ENCODE data around the gene MLLT3.
"Not testable (repeated sequence)": the region's sequence is repeated elsewhere in the genome, so short reads cannot be mapped to it uniquely, and the experiment has no call there.

Gene MLLT3

DNA sequence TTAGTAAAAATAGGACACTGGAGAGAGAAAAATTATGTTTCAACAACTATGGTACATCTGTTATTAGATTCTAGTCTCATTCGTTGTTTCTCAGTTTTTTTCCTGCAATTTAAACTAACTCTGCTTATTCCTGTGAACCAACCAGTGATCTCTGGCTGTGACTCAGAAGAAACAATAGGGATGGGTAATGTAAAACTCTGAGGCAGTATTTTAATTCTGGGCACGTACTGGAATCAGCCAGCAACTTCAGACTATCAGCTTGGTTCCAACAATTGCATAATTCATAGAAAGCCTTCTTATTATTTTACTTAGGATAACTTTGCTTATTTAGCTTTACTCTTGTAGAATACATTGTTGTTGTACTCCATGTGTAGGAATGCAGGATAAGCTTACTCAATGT lies 28.8 kb downstream of the MLLT3 start:
- no peak for DNase-seq

DNA sequence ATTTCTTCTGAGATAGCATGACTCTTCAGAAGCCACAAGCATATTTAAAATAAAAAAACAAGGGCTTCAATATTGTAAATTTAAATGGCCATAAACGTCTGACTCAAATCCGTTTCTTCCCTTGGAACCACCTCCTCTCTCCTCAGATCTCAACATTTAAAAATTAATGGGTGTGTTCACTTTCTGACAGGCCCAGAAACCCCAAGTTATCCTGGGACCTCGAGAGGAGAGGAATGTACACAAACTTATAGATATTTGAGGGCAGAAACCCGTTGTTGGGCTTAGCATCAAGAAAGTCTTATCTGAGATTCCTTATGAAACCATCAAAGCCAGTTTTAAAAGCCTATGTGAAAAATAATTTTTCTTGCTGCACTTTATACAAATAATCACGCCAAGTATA lies 29.2 kb downstream of the MLLT3 start:
- DNase-seq = no peak

DNA sequence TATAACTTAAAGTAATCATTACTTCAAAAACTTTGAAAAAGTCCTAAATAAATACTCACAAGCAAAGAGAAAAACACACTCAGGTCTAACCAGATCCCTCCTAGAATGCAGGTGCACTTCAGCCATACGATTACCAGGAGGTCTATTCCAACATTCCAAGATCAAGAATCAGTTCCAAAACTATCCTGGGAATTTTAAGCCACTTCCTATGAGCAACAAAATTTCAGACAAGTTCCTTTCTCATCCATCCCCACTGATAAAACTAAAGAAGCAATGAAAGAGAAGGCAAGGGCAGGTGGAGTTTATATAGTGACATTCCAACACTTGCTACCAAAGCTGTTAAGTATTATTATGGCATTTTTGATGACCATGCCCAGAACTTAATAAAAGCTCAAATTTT lies 29.6 kb downstream of the MLLT3 start:
- DNase-seq = no peak

DNA sequence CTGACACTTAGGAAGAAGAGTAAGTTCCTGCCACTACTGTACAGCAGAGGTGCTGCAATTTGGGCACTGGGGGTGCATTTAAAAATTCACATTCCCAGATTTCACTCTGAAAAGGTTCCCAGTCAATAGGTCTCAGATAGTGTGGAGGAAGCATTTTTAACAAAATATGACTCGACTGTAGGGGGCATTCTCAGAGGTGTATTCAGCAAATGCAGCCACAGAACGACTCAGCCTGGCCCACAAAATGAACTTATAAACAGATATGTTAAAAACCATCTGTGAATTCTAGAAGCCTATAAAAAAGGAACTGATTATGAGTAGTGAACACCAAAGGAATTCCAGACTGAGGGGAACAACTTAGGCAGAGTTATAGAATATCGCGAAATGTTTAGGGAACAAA lies 31.1 kb downstream of the MLLT3 start:
- no peak for DNase-seq

DNA sequence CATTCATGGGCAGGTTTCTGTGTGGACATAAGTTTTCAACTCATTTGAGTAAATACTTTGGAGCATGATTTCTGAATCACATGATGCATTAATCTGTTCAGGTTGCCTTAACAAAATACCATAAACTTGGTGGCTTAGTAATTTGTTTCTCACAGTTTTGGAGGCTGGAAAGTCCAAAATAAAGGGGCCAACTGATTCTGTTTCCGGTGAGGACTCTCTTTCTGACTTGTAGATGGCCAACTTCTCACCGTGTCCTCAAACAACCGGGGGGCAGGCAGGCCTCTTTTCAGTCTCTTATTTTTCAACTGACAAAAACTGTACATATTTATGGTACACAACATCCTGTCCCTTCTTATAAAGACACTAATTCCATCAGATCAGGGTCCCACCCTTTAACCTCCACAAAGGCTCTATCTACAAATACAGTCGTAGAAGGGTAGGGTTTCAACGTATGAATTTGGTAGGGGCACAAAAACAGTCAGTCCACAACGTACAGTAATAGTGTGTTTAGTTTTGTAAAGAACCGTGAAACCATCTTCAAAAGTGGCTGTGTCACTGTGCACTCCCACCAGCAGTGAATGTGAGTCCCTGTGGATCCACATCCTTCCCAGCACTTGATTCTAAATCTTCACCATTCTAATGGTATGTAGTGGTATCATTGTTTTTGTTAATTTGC lies 37.2 kb downstream of the MLLT3 start:
- no peak for DNase-seq

DNA sequence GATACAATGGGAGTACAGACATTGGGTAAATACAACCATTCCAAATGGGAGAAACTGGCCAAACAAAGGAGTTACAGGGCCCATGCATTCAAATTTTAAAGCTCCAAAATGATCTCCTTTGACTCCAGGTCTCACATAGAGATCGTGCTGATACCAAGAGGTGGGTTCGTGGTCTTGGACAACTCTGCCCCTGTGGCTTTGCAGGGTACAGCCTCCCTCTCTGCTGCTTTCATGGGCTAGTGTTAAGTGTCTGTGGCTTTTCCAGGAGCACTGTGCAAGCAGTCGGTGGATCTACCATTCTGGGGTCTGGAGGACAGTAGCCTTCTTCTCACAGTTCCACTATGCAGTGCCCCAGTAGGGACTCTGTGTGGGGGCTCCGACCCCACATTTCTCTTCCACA lies 39.2 kb downstream of the MLLT3 start:
- not testable (repeated sequence) for DNase-seq

DNA sequence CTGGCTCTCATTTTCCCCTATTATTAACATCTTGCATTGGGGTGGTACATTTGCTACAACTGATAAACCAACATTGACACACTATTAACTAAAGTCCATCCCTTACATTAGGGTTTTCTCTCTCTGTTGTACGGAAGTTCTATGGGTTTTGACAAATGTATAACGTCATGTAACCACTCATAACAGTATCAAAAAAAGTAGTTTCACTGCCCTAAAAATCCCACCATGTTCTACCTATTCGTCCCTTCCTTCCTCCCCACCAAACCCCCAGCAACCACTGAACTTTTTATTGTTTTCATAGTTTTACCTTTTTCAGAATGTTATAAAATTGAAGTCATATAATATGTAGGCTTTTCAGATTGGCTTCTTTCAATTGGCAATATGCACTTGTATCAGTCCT lies 40.1 kb downstream of the MLLT3 start:
- no peak for DNase-seq

DNA sequence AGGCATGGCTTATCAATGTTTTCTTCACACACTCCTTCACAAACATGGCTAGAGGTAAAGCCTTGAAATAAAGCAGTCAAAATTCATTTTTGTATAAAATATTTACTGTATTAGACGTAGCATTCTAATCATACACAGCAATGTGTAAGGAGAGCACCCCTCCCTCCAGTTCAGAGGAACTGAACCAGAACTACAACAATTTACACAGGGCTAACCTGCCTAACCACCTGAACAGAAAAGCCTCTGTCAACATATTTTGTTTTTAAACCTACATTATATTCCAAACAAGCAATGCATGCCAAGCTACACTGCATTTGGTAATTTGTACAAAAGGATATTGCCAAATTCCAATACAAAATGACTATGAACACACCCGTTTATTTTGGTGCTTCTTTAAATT lies 41.6 kb downstream of the MLLT3 start:
- DNase-seq = no peak

DNA sequence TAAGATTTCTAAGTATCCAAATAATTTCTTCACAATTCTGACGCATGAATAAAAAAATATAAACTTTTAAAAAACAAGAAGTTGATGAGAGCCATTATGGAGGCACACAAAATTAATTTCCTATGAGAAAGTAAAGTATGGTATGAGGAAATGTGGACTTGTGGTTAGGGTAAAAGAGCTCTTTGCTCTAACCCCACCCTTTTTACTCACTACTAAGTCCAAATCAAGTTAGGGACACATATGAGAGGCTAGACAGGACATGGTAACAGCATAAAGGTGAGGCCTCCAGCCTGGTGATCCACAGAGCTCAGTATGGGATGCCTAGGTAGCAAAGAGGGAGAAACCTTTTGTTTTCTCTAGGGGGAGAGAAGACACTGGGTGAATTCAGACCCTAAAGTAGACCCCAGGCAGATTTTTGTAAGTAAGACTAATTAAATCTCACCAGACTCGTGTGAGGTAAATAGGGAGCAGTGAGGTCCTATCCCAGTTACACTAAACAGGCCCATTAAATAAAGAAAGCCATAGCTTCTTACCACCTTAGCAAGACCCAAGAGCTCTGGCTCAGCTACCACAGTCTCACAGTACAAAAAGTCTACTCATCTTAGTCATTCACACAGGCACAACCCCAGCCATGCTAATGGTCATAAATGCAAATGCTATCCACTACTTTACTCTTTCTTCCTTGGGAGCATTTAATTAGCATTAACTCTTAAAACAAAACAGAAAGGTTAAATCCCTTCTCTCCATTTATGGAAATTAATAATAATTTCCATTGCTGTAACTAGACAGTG lies 42.6 kb downstream of the MLLT3 start:
- no peak for DNase-seq

DNA sequence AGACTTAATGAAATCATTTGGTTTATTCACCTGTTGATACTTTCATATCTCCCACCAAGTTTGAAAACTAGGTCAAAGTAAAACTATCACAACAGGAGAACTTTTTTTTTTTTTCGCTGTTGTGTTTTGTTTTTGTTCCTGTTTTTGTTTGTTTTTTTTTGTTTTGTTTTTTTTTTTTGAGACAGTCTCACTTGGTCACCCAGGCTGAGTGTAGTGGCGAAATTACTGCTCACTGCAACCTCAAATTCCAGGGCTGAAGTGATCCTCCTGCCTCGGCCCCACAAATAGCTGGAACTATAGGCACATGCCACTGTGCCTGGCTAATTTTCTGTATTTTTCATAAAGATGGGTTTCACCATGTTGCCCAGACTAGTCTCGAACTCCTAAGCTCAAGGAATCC lies 49.3 kb downstream of the MLLT3 start:
- no peak for DNase-seq

DNA sequence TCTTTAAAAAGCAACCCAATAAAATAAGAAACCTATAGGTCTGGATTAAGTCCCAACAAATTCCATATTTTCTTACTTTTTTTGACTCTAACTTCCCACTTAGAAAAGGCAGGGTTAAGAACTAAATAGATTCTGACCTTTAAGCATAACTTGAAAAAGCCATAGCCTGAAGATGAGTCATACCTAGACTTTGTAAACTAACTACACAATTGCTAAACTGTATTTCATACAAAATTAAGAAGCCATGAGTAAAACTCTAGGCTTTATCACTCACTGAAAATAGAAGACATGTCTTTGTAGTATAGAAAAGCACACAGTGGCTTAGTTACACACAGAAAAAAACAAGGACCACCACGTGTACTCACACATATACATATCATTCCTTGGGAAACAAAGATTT lies 51.5 kb downstream of the MLLT3 start:
- no peak for DNase-seq

DNA sequence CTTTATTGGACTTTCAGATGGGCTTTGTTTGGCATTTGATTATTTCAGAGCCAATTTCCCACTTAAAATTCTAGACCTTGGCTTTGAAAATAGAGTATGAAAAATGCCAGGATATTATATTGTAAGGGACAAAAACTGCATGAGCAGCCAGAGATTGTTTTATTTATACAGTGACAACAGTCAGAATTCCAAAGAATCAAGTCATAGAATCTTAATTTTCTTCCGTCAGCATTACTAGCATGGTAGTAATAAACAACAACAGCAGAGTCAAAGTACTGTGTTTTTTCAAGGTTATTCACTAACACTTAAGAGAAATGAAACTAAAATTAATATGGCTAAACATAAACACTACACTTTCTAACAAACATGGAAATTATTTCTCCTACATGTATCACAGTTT lies 52.2 kb downstream of the MLLT3 start:
- no peak for DNase-seq

DNA sequence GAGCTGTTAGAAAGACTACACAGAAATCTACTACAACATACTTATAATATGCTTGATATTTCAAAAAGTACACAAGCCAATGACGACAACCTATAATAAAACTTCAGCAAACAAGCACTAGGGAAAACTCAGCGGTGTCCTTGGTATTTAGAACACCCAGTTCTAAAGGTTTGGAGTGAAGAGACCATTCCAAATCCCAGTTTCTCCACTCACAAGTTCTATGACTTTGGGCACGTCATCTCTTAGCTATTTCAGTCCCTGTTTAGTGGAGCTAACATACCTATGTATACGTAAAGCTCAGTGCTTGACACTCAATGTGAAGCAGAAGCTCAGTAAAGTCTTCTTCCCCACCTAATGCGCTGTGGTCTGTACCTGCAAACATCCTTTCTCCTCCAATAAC lies 52.8 kb downstream of the MLLT3 start:
- no peak for DNase-seq

DNA sequence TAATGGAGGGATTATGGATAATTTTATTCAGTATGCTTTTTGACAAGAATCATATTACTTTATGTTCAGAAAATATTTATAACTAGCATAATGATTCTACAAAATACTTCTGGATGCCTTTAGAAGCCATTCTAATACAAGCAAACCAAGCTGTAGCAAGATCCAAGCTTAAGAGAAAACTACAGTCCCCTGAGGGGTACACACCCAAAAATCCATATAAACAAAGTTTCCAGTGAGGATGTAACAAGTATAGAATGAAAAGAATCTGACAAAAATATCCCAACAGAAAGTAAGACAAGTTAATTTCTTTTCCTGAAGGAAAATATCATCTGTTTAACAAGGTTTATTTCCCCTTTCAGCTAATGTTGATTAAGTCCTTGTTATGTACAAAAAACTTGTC lies 53.9 kb downstream of the MLLT3 start:
- DNase-seq = no peak

DNA sequence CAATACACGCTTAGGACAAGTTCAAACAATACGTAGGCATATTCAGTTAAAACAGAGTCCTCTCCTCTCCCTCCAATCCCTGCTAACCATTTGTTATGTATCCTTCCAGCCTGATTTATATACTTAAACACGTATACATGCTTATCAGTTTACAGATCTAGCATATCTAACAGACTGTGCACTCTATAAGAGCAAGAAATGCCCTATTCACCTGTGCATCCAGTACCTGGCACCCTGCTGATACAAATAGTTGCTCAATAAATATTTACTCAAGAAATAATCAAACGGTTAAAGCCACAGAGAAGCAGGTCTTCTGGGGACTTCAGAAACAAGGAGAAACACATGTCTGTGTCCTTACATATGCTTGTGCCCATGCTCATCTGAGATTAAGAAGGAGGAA lies 55.9 kb downstream of the MLLT3 start:
- no peak for DNase-seq

DNA sequence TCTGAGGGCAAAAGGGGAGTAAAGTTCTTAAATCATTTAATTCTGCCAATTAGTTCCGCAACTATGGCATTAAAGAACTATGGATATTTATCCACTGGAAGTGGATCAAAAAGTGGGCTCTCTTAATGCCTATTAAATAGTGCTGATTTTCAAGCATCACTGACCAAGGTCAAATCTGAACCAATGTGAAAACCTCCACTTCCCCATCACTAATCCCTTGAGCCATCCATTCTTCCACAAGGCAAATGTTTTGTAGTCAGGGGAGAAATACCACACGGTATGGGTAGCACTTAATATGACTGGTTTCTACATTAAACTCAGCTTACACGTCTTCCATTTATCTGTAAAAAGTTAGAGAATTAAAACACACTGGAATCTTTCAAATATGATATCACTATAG lies 57.6 kb downstream of the MLLT3 start:
- DNase-seq = no peak

DNA sequence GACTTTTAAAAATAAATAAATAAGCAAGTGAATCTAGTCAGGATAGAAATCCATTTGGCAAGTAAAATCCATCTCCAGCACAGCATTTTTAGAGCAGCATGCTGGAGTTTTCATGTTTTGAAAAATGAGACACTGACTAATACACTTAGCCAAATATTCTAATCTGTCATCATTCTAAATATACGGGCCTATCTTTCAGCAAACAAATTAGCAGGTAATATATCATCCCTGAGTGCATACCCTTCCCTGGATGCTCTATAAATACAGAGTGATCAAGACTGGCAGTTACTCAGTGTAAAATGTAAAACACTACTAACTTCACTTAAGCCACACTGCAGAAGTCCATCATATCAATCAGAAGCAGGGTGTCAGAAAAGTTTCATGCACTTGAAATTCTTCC lies 58.4 kb downstream of the MLLT3 start:
- DNase-seq = no peak

DNA sequence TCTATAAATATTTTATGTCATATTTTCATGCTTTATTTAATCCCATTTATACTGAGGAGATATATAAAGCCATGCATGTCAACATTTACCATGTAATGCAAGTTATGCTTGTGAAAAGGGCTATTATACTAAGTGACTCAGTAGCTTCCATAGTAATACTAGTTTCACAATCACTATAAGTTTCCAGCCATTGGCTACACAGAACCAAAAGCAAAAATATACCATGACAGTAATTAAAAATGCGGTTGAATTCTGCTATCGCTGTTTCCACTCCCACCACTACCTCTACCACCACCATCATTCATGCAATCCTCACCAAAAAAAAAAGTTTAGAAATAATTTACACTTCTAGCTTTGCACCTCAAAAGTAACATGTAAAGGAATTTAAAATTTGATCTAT lies 60.2 kb downstream of the MLLT3 start:
- no peak for DNase-seq

DNA sequence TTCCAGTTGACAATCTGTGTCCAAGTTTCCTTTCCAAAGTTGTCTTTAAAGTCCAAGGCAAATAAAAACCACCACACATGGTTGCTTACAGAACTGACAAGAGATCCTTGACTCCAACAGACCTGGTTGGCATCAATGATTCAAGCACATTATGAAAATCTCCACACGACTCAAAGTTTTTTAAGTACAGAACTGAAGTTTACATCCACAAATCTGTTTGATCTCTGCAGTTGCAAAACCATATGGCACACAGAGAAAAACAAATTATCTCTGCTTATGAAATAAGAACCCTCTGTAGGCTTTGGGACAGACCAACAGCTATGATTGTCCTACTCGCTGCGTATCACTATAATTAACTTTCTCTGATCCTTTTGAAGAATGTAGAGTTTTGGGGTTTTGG lies 60.8 kb downstream of the MLLT3 start:
- DNase-seq = no peak

DNA sequence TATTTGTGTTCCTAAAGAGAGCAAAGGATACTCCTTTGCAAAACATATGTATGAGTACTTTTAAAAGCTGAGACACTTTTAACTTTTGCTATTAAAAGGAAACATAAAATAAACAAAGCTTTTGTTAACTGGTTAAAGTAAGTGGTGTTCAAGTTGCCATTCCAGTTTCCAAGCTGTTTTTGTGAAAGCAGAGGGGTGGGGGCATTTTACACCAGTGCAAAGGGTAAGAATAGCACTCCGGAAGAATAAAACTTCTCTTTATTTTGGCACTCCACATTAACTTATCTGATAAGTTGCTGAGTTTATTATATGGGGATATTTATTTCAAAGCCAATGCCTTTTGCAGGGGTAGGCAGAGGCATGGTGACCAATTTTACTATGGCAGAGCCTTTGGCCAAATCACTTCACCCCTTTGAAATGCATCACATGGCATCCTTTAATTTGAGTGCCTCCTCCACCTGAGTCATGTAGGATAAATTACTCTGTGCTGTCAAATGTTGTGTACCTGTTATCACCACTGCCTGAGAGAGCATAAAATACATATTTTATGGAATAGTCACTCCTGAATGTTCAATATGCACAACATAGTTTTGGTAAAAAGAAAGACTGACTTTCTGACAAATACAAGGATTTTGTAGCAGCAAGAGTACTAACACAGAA lies 62.9 kb downstream of the MLLT3 start:
- no peak for DNase-seq

DNA sequence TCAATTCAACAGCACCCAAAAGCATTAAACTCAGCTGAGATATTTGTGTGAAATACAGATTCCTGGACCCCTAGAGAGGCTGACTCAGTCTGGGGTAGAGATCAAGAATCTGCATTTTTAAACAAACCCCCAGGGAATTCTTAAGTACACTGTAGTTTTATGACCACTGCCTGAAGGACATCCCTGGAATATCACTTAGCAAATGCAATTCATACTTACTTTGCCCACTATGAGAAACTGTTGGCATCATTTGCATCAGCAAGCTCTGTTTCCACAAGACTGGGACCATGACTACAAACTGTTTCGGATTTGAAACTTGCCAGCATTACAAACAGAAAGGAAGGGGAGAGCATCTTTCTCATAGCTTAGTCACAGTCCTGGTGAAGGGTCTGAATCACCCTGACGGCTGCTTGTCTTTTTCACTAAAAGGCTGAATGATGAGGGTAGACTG lies 63.7 kb downstream of the MLLT3 start:
- DNase-seq = peak; percentile 9

DNA sequence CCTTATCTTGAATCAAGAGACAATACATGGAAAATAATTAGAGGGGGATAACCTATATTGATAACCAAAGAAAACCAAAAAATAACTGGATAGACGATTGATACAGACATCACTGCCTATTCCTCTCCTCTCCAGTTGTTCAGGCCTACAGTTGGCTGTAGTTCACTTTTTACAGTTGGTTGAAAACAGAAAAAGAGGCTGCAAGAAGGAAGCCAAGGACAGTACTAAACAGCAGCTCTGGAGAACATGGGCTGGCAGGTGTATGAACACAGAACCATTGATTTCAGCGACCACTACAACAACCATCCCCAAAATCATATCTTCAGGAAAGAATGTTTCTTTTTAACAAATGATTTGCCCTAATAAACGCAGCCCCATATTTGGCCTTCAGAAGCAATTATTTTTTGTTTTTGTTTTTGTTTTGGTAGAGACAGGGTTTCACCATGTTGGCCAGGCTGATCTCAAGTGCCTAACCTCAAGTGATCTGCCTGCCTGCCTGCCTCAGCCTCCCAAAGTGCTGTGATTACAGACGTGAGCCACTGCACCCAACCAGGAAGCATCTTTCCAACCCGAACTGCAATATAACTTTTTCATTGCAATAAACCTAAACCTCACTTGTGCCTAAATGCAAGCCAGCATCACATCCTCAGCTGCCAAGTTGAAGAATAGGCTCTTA lies 64.3 kb downstream of the MLLT3 start:
- DNase-seq = no peak

DNA sequence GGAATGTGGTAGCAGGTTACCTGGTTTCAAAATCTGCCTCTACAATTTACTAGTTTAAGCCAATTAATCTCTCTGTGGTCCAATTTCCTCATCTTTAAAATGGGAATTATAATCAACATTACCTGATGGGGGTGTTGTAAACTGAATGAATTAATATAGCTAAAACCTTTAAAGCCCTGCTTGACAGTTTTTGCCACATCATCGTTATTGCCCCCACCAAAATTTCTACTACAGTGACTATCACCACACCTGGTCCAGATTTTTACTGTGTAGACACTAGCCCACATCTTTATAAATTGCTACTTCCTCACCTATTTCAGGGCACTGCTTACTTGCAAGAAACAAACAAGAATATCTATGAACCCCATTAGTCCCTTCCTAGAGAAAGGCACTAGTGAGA lies 65.0 kb downstream of the MLLT3 start:
- DNase-seq = no peak

All from 8988T (cell line).